Activated naive CD4-positive, alpha-beta T cell treated with anti-CD3 and anti-CD28 coated beads, Interleukin-2, amount 50 U/mL, for 16 hours (primary cell): Measurements from ENCODE around the gene EFS.
"Not testable (repeated sequence)": the region's sequence is repeated elsewhere in the genome, so short reads cannot be mapped to it uniquely, and the experiment has no call there.

ENCODE experiments used
- DNase-seq: peaks from one replicate; pipeline ENCODE4 v3.0.0-alpha.2; 2020

The EFS gene

DNA sequence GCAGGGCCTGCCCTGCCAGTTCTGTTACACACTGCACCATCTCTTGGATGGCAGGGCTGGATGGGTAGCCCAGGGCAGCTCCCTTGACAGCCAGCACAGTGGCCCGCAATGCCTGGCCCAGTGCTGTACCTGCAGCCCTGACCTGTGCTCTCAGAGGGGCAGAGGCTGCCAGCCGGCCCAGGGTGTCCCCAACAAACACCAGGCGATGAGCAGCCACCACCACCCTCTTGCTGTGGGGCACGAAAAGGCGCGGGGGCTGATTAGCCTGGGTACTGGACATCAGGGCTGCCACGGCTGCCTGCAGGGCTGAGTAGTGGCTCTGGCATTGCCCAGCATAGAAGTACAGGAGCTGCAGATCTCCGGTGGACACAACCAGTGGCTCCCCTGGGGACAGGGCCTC is 7.7 kb downstream of the EFS start:
- no peak for DNase-seq

DNA sequence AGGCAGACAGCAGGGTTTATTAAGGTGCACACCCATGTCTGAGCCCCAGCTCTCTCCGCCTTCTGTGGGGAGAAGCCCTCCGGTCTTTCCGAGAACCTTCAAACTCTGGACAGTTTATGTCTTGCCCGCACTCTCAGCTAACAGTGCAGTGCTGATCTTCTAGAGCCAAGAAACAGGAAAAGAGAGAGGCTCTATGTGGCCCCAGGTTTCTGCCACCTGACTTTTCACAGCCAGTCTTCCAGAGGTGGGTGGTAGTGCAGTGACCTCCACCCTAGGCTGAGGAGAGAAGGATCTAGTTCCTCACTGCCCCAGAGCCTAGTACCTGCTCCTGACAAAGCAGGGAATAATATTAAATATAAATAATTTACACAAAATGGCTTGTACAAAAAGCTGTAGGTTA is 8.3 kb downstream of the EFS start:
- no peak for DNase-seq

GRCh38 chr14:23355871-23356435 is 9.0 kb downstream of the EFS start:
- no peak for DNase-seq

DNA sequence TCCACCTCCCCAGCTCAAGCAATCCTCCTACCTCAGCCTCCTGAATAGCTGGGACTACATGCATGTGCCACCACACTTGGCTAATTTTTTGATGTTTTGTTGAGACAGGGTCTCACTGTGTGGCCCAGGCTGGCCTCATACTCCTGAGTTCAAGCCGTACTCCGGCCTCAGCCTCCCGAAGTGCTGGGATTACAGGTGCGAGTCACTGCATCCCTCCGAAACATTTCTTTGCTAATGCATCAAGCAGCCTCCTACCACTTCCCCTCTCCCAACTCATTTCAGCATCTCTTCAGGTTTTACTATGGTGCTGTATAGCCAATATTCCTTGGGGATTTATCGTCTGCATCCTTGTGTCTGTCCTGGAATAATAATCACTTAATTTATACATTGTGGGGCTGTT is 10.0 kb downstream of the EFS start:
- DNase-seq: no peak

DNA sequence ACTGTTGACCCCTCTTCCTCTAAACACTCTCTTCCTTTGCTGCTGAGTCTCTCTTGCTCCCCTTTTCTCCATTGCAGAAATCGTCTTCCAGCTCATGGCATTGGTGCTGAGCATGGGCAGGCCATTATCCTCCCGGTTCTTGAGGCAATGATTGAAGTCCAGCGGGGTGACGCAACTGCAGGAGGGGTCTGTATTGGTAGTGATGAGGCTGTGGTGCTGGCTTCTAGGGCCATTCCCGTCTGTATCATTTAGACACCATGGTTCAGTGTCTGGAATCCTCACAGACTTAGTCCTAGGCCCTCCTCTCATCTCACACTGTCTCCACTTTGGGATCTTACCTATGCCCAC is 11.6 kb downstream of the EFS start:
- no peak for DNase-seq

- DNase-seq: peak; percentile 63
These were observed 12.2 kb downstream of the EFS start, which contains the start of gene SLC22A17 for GRCh38 chr14:23352506-23353432. Gene SLC22A17, minus strand, starts transcription at chr14:23352887.

DNA sequence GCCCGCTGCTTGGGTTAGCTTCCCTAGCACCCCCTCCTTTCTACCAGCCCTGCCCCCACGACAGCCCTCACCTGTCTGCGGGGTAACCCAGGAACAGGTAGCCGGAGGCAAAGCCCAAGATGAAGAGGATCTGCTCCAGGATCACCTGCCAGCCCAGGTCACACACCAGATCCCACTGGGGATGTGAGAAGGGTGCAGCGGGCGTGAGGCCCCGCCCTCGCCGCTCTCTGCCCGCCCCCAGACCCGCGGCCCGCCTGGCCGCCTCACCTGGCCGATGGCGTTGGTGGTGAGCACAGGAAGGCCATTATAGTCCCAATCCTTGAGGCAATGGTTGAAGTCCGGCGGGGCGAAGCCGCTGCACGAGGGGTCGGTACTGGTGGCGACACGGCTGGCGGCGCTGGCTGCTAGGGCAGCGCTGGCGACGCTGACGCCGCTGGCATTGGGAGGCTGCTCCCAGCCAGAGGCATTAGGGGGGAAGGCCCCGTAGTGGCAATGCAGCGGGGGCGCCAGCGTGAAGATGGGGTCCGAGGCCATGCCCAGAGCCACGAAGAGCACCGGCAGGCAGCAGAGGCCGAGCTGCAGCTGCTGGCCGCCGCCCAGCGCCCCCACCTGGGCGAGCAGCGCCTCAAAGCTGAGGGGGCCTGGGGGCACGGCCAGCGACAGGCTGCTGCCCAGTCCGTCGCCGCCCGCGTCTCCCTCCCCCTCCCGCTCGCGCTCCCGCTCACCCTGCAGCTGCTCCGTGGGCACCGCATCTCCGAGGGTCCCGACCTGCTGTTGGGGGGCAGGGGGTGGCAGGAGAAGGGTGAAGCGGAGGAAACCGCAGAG is 13.1 kb downstream of the EFS start:
- DNase-seq: no peak

- DNase-seq: no peak
These were observed 15.7 kb downstream of the EFS start for GRCh38 chr14:23349156-23349845.

GRCh38 chr14:23348297-23348655 is 16.7 kb downstream of the EFS start:
- no peak for DNase-seq

GRCh38 chr14:23347406-23348296 is 17.3 kb downstream of the EFS start:
- DNase-seq: no peak

- no peak for DNase-seq
These were observed 18.1 kb downstream of the EFS start for GRCh38 chr14:23346693-23347405.

DNA sequence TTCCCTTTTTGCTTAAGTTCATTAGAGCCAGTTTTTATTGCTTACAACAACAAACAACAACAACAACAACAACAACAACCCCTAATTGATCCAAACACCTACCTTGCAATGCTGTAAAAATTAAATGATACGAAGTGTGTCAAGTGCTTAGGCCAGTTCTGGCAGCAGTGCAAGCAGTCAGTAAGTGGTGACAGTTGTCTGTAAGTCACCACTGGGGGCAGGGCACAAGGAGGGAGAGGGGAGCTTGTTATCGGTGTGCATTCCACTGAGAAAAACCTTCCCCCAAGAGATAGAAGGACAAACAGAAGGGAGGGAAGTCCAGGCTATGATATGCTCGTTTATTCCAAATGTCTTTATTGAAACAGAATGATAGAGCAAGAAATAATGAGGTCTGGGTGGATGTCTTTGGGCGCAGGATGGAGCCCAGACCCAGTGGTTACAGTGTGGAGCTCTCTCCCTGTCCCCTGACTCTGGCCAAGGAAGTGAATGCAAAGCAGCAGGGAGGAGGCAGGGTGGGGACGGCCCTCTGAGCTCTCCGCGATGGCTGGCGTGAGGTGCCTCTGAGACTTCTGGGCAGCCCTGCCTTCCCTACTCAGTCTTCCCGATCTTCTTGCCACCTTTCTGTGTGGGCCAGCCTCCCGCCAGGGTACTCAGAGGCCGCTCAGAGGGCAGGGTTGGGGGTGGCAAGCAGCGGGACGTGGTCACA is 18.8 kb downstream of the EFS start:
- DNase-seq: no peak

DNA sequence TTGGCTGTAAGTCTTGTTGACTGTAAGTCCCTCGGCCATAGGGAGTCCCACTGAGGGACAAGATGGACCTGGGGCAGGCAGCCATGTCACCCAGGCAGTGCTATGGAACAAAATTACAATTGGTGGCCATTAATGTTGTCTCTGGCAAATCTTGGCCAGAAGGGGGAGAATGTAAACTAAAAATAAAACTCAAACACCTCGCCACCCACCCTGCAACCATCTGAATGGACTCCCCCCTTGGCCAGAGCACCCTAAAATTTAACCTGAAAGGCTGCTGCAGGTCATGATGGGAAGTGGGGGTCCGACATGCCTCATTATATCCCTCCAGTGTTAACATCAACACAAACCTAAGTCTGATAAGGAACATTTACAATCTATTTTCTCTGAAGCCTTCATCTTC is 20.5 kb downstream of the EFS start:
- no peak for DNase-seq

GRCh38 chr14:23339506-23340268 is 25.3 kb downstream of the EFS start:
- DNase-seq: no peak

DNA sequence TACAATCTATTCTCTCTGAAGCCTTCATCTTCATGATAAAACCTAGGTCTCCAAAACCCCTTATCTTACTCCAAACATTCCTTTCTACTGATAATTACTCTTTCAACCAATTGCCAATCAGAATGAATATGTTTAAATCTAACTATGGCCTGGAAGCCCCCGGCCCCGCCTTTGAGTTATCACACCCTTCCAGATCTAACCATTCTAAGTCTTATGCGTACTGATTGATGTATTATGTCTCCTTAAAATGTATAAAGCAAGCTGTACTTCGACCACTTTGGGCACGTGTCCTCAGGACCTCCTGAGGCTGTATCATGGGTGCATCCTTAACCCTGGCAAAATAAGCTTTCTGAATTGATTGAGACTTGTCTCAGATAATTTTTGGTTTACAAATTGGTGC is 29.3 kb downstream of the EFS start:
- DNase-seq: no peak

DNA sequence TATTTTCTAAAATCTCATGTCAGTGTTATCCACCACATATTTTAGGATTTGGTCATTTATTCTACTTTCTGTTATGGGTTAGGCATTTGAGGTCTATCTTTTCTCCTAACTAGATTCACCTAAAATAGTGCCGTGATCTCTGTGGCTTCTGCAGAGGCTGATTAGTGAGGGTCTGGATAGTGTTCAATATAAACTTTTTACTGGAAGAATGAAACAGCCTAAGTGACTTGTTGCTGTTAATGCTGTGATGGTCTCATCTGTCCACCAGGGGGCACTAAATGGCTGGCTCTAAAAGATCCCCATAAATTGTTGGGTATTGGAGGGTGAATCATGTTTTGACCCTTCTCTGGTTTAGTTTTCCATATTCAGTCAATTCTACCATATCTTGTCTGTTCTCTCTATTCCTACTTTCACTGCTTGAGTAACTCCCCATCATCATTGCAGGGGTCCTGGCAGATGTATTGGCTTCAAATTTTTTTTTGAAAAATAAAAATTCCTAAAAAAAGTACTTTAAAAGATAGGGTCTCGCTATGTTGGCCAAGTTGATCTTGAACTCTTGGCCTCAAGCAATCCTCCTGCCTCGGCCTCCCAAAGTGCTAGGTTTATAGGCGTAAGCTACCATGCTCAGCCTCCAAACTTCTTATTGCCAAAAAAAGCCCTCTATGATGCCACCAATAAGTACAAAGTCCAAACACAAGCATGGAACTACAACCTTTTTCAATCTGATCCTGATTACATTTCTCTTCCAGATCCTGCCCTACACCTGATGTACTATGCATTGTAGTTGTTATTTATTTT is 36.8 kb downstream of the EFS start:
- DNase-seq: peak; percentile 61

- no peak for DNase-seq
These were observed 38.3 kb downstream of the EFS start for GRCh38 chr14:23326491-23327332.

- DNase-seq: not testable (repeated sequence)
These were observed 39.2 kb downstream of the EFS start for GRCh38 chr14:23325746-23326145.
